SK-N-SH (cell line): Measurements from ENCODE around the gene TTC3.

ENCODE experiments used
- CTCF ChIP-seq: fragments of 200-600 bp; sonication (generic); IDR thresholded peaks from 2 replicates; pipeline ENCODE4 v1.6.1; 2017; ENCODE audit warnings: antibody characterized with exemption, mild to moderate bottlenecking, moderate library complexity
- RFX5 ChIP-seq: IDR thresholded peaks from 2 replicates; pipeline ENCODE4 v1.6.1; 2012; ENCODE audit warnings: mild to moderate bottlenecking, improper control_type of control experiment, low read length
- TAF1 ChIP-seq: IDR thresholded peaks from 2 replicates; pipeline ENCODE4 v1.6.1; 2012; ENCODE audit warnings: low read depth, mild to moderate bottlenecking, low read length, moderate library complexity, borderline replicate concordance

GRCh38 chr21:37232274-37233018 lies 159.4 kb downstream of the TTC3 start:
- TF ChIP-seq CTCF (no peak), RFX5 (no peak), TAF1 (no peak)
